HepG2 (cell line): ENCODE data around the gene FNDC3A.

Experiments used
- CTCF ChIP-seq: sonication (generic); formaldehyde crosslinking; IDR thresholded peaks from 2 replicates; pipeline ENCODE4 v1.5.0; 2020; ENCODE audit warnings: mild to moderate bottlenecking, missing genetic modification reagents, moderate library complexity
- EED ChIP-seq: sonication (generic); formaldehyde crosslinking; IDR thresholded peaks from 2 replicates; pipeline ENCODE4 v1.5.0; 2020; ENCODE audit warnings: mild to moderate bottlenecking, missing genetic modification reagents
- EP300 ChIP-seq, 3 experiments: sonication (generic) in 1 of 3; formaldehyde crosslinking in 1 of 3; IDR thresholded peaks; 2 replicates each; pipeline versions ENCODE4 v1.5.1 to v1.6.1; 2011 to 2020; ENCODE audit warnings: low read depth in 2 of 3, low read length in 2 of 3, borderline replicate concordance in 1 of 3, improper control_type of control experiment in 1 of 3, mild to moderate bottlenecking in 1 of 3, missing genetic modification reagents in 1 of 3, moderate library complexity in 1 of 3
- GTF2F1 ChIP-seq: fragments of 150-350 bp; IDR thresholded peaks from 2 replicates; pipeline ENCODE4 v1.6.1; 2014; ENCODE audit warnings: low read length
- KLF13 ChIP-seq: sonication (generic); formaldehyde crosslinking; IDR thresholded peaks from 2 replicates; pipeline ENCODE4 v1.4.0; 2020; ENCODE audit warnings: mild to moderate bottlenecking, missing genetic modification reagents
- NFRKB ChIP-seq: fragments of 450-650 bp; IDR thresholded peaks from 2 replicates; pipeline ENCODE4 v1.6.1; 2017
- REST ChIP-seq, 2 experiments: IDR thresholded peaks; 2 replicates each; pipeline ENCODE4 v1.6.1; 2011 to 2012; ENCODE audit warnings: low read length in 2 of 2, borderline replicate concordance in 1 of 2, low read depth in 1 of 2, mild to moderate bottlenecking in 1 of 2, moderate library complexity in 1 of 2
- TEAD2 ChIP-seq: sonication (generic); formaldehyde crosslinking; IDR thresholded peaks from 2 replicates; pipeline ENCODE4 v1.9.0; 2021; ENCODE audit warnings: missing genetic modification reagents
- ZBTB7B ChIP-seq: sonication (generic); formaldehyde crosslinking; IDR thresholded peaks from 2 replicates; pipeline ENCODE4 v1.4.0; 2020; ENCODE audit warnings: missing genetic modification reagents
- ZNF121 ChIP-seq: sonication (generic); formaldehyde crosslinking; IDR thresholded peaks from 2 replicates; pipeline ENCODE4 v1.5.0; 2020; ENCODE audit warnings: mild to moderate bottlenecking, missing genetic modification reagents
- ZNF704 ChIP-seq: sonication (generic); formaldehyde crosslinking; IDR thresholded peaks from 2 replicates; pipeline ENCODE4 v1.8.1; 2023; ENCODE audit warnings: mild to moderate bottlenecking, inconsistent platforms, moderate library complexity, missing genetic modification reagents, borderline replicate concordance

GRCh38 chr13:49134305-49134704, 158.6 kb downstream of the FNDC3A start:
- TF ChIP-seq REST (IDR thresholded peaks at IDR 0.05; ENCODE audit: borderline replicate concordance in 1 of 2, low read depth in 1 of 2, low read length in 2 of 2) (no peak), ZBTB7B (CRISPR knock-in tag) (no peak), ZNF121 (CRISPR knock-in tag) (no peak), ZNF704 (CRISPR knock-in tag) (no peak), EED (CRISPR knock-in tag) (no peak), GTF2F1 (no peak), KLF13 (CRISPR knock-in tag) (no peak), NFRKB (no peak), CTCF (CRISPR knock-in tag) (no peak), EP300 (IDR thresholded peaks at IDR 0.05; ENCODE audit: low read depth in 2 of 2, low read length in 2 of 2) (no peak), EP300 (CRISPR knock-in tag; IDR thresholded peaks at IDR 0.05; ENCODE audit: borderline replicate concordance) (no peak), TEAD2 (CRISPR knock-in tag) (no peak)
